Transverse colon (tissue), 4 donors: Measurements from ENCODE around the gene UBE2L5. TPM values are rescaled to one million over a fixed set of nuclear protein-coding genes. Genes with fewer than 3 reads are reported as not detected.

Experiments
- DNase-seq: peaks from one replicate; pipeline ENCODE4 v3.0.0-alpha.2; 2019
- H3K27ac ChIP-seq, 4 donors: fragments of 200-600 bp; sonication (generic); 2 replicates each; pipeline ENCODE4 v1.5.1; 2016 to 2018; ENCODE audit warnings: inconsistent platforms in 4 of 4
- H3K27me3 ChIP-seq: fragments of 200-600 bp; sonication (generic); 2 replicates; pipeline ENCODE4 v1.5.1; 2017; ENCODE audit warnings: inconsistent platforms
- H3K36me3 ChIP-seq, 4 donors: fragments of 200-600 bp; sonication (generic); 2 replicates each; pipeline ENCODE4 v1.5.1; 2017 to 2019; ENCODE audit warnings: inconsistent platforms in 4 of 4
- H3K4me1 ChIP-seq, 4 donors: fragments of 200-600 bp; sonication (generic); 2 replicates each; pipeline ENCODE4 v1.5.1; 2017 to 2020; ENCODE audit warnings: inconsistent platforms in 4 of 4
- H3K4me3 ChIP-seq, 4 donors: fragments of 200-600 bp; sonication (generic); 1 replicate in 1 of 4; 2 replicates in 3 of 4; pipeline versions ENCODE4 v1.5.1 to v1.6.1; 2017 to 2019; ENCODE audit warnings: inconsistent platforms in 4 of 4
- H3K9me3 ChIP-seq, 2 donors: fragments of 200-600 bp; sonication (generic); 2 replicates each; pipeline ENCODE4 v1.5.1; 2017 to 2019; ENCODE audit warnings: inconsistent platforms in 2 of 2
- CTCF ChIP-seq, 5 experiments: fragments of 200-600 bp in 3 of 5; fragments of 450-650 bp in 2 of 5; sonication (generic) in 3 of 5; IDR thresholded peaks; 1 replicate in 2 of 5; 2 replicates in 3 of 5; pipeline ENCODE4 v1.5.1; 2016 to 2017; ENCODE audit warnings: antibody characterized with exemption in 5 of 5, inconsistent platforms in 3 of 5, mild to moderate bottlenecking in 2 of 5, moderate library complexity in 1 of 5
- EP300 ChIP-seq: sonication (generic); formaldehyde crosslinking; IDR thresholded peaks from one replicate; pipeline ENCODE4 v1.6.1; 2017; ENCODE audit warnings: antibody characterized with exemption, low read depth
- POLR2A ChIP-seq: fragments of 450-650 bp; IDR thresholded peaks from one replicate; pipeline ENCODE4 v1.6.1; 2016; ENCODE audit warnings: antibody characterized with exemption, mild to moderate bottlenecking, moderate library complexity
- POLR2AphosphoS5 ChIP-seq, 3 donors: sonication (generic); formaldehyde crosslinking; IDR thresholded peaks; one replicate each; pipeline ENCODE4 v1.6.1; 2016; ENCODE audit warnings: antibody characterized with exemption in 3 of 3
- WGBS, 2 donors: methylation state at CpG; one replicate each; pipeline ENCODE4 v1.1.5; 2018; ENCODE audit warnings: low coverage in 1 of 2; 5-methylcytosine and 5-hydroxymethylcytosine counted together
- in situ Hi-C, 4 donors: fragments of 200-750 bp; cut with MboI; loops; one replicate each; pipeline versions ENCODE4 v1.15.0 to v1.15.1; 2017; ENCODE audit warnings: low sequenced_read_pairs in 3 of 4, low pct_ligation_motif_present in 1 of 4, low pct_unique_long_range_greater_than_20kb in 1 of 4
- intact Hi-C: fragments of 100-400 bp; cut with DNase I; formaldehyde crosslinking; loops from one replicate; pipeline ENCODE4 v1.15.1; 2023; ENCODE audit warnings: low total_unique reads
- total RNA-seq, 4 donors: library from RNA; depleted of rRNA; stranded (reverse); fragments of >200 nt; gene quantifications; one replicate each; pipeline ENCODE4 v1.1.0, GENCODE V29; 2016

UBE2L5 gene
- total RNA-seq, 4 donors from 2014 or later, result not detected

- Histone ChIP-seq H3K27me3 (no peaks in the 10 kb centered on the region), H3K4me1 (peaks cover 0 to 14% (median 8%) of the 10 kb centered on the region in 4 donors), H3K4me3 (no peak overlapping the region), H3K36me3 (no peaks in the 10 kb centered on the region), H3K27ac (peak overlapping the region; percentile 61 to 75 (median 69)), H3K9me3 (no peaks in the 10 kb centered on the region)
- DNase-seq, result no peak
- in situ Hi-C loops, result no loop called here
- intact Hi-C loops, result no loop called here
- 58 to 73% methylated on average over 7 to 15 of the region's 15 CpGs for WGBS, 2 donors
- TF ChIP-seq EP300 (no peak), CTCF (IDR thresholded peaks at IDR 0.05) (no peak)
Observed at GRCh38 chr13:30388406-30389283, 33.6 kb upstream of the UBE2L5 start.

DNA sequence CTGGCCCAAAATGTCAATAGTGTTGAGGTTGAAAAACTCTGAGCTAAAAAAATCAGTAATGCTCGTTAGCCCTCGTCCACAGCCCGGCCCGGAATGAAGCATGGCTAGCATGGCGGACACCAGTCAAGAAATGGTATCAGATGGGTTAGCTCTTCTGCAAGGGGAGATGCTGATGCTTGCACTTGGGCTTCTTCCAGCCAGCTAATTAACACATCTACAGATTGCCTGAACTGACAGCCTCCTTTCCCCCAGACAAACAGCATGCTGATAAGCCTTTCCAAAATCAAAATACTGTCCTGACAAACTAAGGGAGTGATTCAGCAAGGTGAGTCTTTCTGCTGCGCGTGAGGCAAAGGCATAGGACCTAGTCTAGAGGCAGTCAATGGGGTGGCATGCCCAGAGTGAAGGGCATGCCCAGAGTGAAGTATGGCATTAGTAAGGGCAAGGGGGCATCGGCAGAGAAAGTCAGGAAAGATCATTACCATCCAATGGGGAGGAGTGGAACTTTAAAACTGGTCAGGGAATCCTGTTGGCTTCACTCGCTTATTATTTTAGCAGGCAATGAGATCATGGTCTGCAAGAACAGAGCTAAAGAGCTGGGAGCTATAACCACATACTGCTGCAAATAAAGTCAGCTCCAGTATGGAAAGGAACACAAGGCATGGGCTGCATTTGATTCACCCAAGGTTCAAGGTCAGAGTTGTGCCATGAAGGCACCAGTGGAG lies 30.2 kb upstream of the UBE2L5 start:
- Histone ChIP-seq H3K36me3 (no peaks in the 10 kb centered on the region), H3K4me3 (no peak overlapping the region), H3K27ac (no peak overlapping the region), H3K27me3 (no peaks in the 10 kb centered on the region), H3K4me1 (peaks cover 4 to 26% (median 16%) of the 10 kb centered on the region in 4 donors), H3K9me3 (no peaks in the 10 kb centered on the region)
- intact Hi-C loops (no loop called here), in situ Hi-C loops (no loop called here)
- TF ChIP-seq CTCF (IDR thresholded peaks at IDR 0.05), result no peak
- TF ChIP-seq POLR2AphosphoS5 (IDR thresholded peaks at IDR 0.05), result no peak
- no peak for TF ChIP-seq POLR2A
- no peak for TF ChIP-seq EP300
- WGBS, 2 donors, result 93 to 100% methylated on average over 1 to 9 of the region's 9 CpGs
- DNase-seq, result no peak

GRCh38 chr13:30392681-30393045 lies 29.6 kb upstream of the UBE2L5 start:
- Histone ChIP-seq H3K4me3 (no peak overlapping the region), H3K27ac (no peak overlapping the region), H3K27me3 (no peaks in the 10 kb centered on the region), H3K36me3 (no peaks in the 10 kb centered on the region), H3K4me1 (peaks cover 4 to 26% (median 16%) of the 10 kb centered on the region in 4 donors), H3K9me3 (no peaks in the 10 kb centered on the region)
- TF ChIP-seq CTCF (IDR thresholded peaks at IDR 0.05) (no peak), POLR2A (no peak), POLR2AphosphoS5 (IDR thresholded peaks at IDR 0.05) (no peak), EP300 (no peak)
- intact Hi-C loops (no loop called here), in situ Hi-C loops (no loop called here)
- WGBS, 2 donors, result 89% methylated on average over 5 of the region's 5 CpGs; no CpG with 5 or more reads in 1 of the 2 donors
- no peak for DNase-seq

DNA sequence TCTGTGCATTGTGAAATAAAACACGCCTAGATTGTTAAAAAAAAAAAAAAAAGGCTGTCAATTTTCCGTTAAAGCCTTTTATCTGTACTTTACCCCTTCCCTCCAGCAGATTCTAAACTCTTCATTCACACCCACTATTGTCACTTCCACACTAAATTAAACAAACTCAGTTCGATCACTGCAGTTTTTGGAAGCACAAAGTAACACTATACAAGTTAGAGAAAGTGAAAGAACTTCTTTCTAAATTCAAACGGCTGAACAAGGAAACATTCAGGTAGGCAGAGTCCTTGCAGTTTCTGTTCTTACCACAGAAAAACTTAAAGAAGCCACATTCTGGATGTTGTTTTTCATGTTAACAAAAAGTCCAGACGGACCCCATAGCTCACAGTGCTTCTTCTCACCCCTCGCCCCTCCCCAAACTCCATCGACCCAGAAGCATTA lies 27.5 kb upstream of the UBE2L5 start:
- Histone ChIP-seq H3K4me1 (peaks cover 4 to 23% (median 12%) of the 10 kb centered on the region in 4 donors), H3K27me3 (no peaks in the 10 kb centered on the region), H3K4me3 (peak overlapping the region; percentile 41 to 69 (median 62)), H3K36me3 (no peaks in the 10 kb centered on the region), H3K9me3 (no peaks in the 10 kb centered on the region), H3K27ac (peak overlapping the region; percentile 94 to 99 (median 96))
- TF ChIP-seq CTCF (IDR thresholded peaks at IDR 0.05) (peak in 2 of 5 experiments; percentile 44 to 45), EP300 (no peak), POLR2AphosphoS5 (IDR thresholded peaks at IDR 0.05) (peak in 1 of 3 donors; percentile 15)
- DNase-seq, result no peak
- in situ Hi-C loops, result no loop called here
- WGBS, 2 donors, result 0% methylated on average over 4 to 7 of the region's 7 CpGs
- intact Hi-C loops, result no loop called here
